Astrocyte of the cerebellum (primary cell): Measurements from ENCODE around the gene GDF15.
"Not testable (repeated sequence)": the region's sequence is repeated elsewhere in the genome, so short reads cannot be mapped to it uniquely, and the experiment has no call there.

ENCODE experiments used
- DNase-seq: peaks from one replicate; pipeline ENCODE4 v3.0.0-alpha.2; 2011; ENCODE audit warnings: low read depth
- H3K4me3 ChIP-seq: 2 replicates; pipeline ENCODE4 v1.5.1; 2011; ENCODE audit warnings: mild to moderate bottlenecking, low read depth, low read length, moderate library complexity
- CTCF ChIP-seq: IDR thresholded peaks from 2 replicates; pipeline ENCODE4 v1.5.1; 2012; ENCODE audit warnings: low read length, low read depth, moderate library complexity, mild to moderate bottlenecking; ENCODE audit errors: missing control alignments
- in situ Hi-C: cut with HindIII; loops from 2 replicates; pipeline ENCODE4 v1.10.0; 2017; ENCODE audit warnings: low sequenced_read_pairs

Gene GDF15

GRCh38 chr19:18379803-18380747 is 5.9 kb upstream of the GDF15 start:
- peak; percentile 73 for DNase-seq
- H3K4me3 ChIP-seq, result no peak overlapping the region
- in situ Hi-C loops, result no loop called here
- no peak for TF ChIP-seq CTCF

- TF ChIP-seq CTCF, result no peak
- no peak for DNase-seq
- in situ Hi-C loops, result no loop called here
- H3K4me3 ChIP-seq, result no peak overlapping the region
Measured at GRCh38 chr19:18380843-18381242, 5.1 kb upstream of the GDF15 start.

GRCh38 chr19:18383622-18384021 is 2.3 kb upstream of the GDF15 start:
- H3K4me3 ChIP-seq, DNase-seq, in situ Hi-C loops: not testable (repeated sequence)

- in situ Hi-C loops, result no loop called here
- H3K4me3 ChIP-seq, result no peak overlapping the region
- DNase-seq, result no peak
- TF ChIP-seq CTCF, result no peak
Measured at GRCh38 chr19:18384775-18385174, 1.2 kb upstream of the GDF15 start.

- no peak overlapping the region for H3K4me3 ChIP-seq
- in situ Hi-C loops, result no loop called here
- no peak for DNase-seq
- no peak for TF ChIP-seq CTCF
Measured at GRCh38 chr19:18385359-18385674, 641 bp upstream of the GDF15 start.

- peak overlapping the region; percentile 46 for H3K4me3 ChIP-seq
- in situ Hi-C loops, result no loop called here
- TF ChIP-seq CTCF, result no peak
- no peak for DNase-seq
Measured at GRCh38 chr19:18386543-18387271, 749 bp downstream of the GDF15 start.
